ENCODE data around the gene ACTC1.
"Not testable (repeated sequence)": the region's sequence is repeated elsewhere in the genome, so short reads cannot be mapped to it uniquely, and the experiment has no call there.

ACTC1 gene

GRCh38 chr15:34810443-34811129 lies 15.2 kb upstream of the ACTC1 start:
- DNase-seq (no peak), ATAC-seq (replicated peaks) (no peak)
- H3K27me3 Mint-ChIP-seq, result peaks cover 50 to 59% of the 10 kb centered on the region in 2 donors
- no peaks in the 10 kb centered on the region for H3K36me3 Mint-ChIP-seq (ENCODE audit: insufficient read depth)
- H3K4me3 Mint-ChIP-seq, result no peak overlapping the region
- peaks cover 0 to 2% of the 10 kb centered on the region in 2 donors for H3K4me1 Mint-ChIP-seq (ENCODE audit: low read depth in 2 of 2)
- no peak overlapping the region for H3K27ac Mint-ChIP-seq
- peaks cover 2 to 10% of the 10 kb centered on the region in 2 donors for H3K9me3 Mint-ChIP-seq

GRCh38 chr15:34809186-34809585 lies 13.8 kb upstream of the ACTC1 start:
- Mint-ChIP-seq H3K27me3 (peaks cover 51 to 56% of the 10 kb centered on the region in 2 donors), H3K4me3 (no peak overlapping the region), H3K4me1 (ENCODE audit: low read depth in 2 of 2) (peaks cover 0 to 2% of the 10 kb centered on the region in 2 donors), H3K27ac (no peak overlapping the region), H3K36me3 (ENCODE audit: insufficient read depth) (no peaks in the 10 kb centered on the region), H3K9me3 (peaks cover 2 to 10% of the 10 kb centered on the region in 2 donors)
- ATAC-seq (replicated peaks), result no peak
- DNase-seq, result no peak

GRCh38 chr15:34808016-34808415 lies 12.7 kb upstream of the ACTC1 start:
- Mint-ChIP-seq H3K4me3 (no peak overlapping the region), H3K4me1 (ENCODE audit: low read depth in 2 of 2) (peaks cover 0 to 2% of the 10 kb centered on the region in 2 donors), H3K36me3 (ENCODE audit: insufficient read depth) (no peaks in the 10 kb centered on the region), H3K27me3 (peaks cover 49 to 50% of the 10 kb centered on the region in 2 donors), H3K27ac (no peak overlapping the region), H3K9me3 (peaks cover 2 to 10% of the 10 kb centered on the region in 2 donors)
- DNase-seq (no peak), ATAC-seq (replicated peaks) (no peak)

- not testable (repeated sequence) for H3K9me3 Mint-ChIP-seq; DNase-seq; H3K4me1 Mint-ChIP-seq (ENCODE audit: low read depth in 2 of 2); H3K27ac Mint-ChIP-seq; H3K4me3 Mint-ChIP-seq; ATAC-seq (replicated peaks); H3K36me3 Mint-ChIP-seq (ENCODE audit: insufficient read depth)
- H3K27me3 Mint-ChIP-seq, result peaks cover 46 to 50% of the 10 kb centered on the region in 2 donors
These were observed 11.9 kb upstream of the ACTC1 start for GRCh38 chr15:34807241-34807640.

GRCh38 chr15:34804776-34805175 lies 9.4 kb upstream of the ACTC1 start:
- no peaks in the 10 kb centered on the region for H3K36me3 Mint-ChIP-seq (ENCODE audit: insufficient read depth)
- no peak for ATAC-seq (replicated peaks)
- H3K27ac Mint-ChIP-seq, result no peak overlapping the region
- H3K9me3 Mint-ChIP-seq, result peaks cover 2 to 10% of the 10 kb centered on the region in 2 donors
- no peak overlapping the region for H3K4me3 Mint-ChIP-seq
- H3K27me3 Mint-ChIP-seq, result peaks cover 46 to 50% of the 10 kb centered on the region in 2 donors
- H3K4me1 Mint-ChIP-seq (ENCODE audit: low read depth in 2 of 2), result no peaks in the 10 kb centered on the region
- DNase-seq, result no peak

- ATAC-seq (replicated peaks), result no peak
- Mint-ChIP-seq H3K9me3 (peaks cover 2 to 10% of the 10 kb centered on the region in 2 donors), H3K36me3 (ENCODE audit: insufficient read depth) (no peaks in the 10 kb centered on the region), H3K4me3 (no peak overlapping the region), H3K27ac (no peak overlapping the region), H3K27me3 (peaks cover 46 to 51% of the 10 kb centered on the region in 2 donors), H3K4me1 (ENCODE audit: low read depth in 2 of 2) (no peaks in the 10 kb centered on the region)
- no peak for DNase-seq
These were observed 8.8 kb upstream of the ACTC1 start for GRCh38 chr15:34804113-34804512.

- peaks cover 2 to 10% of the 10 kb centered on the region in 2 donors for H3K9me3 Mint-ChIP-seq
- DNase-seq, result no peak
- peaks cover 40 to 55% of the 10 kb centered on the region in 2 donors for H3K27me3 Mint-ChIP-seq
- H3K27ac Mint-ChIP-seq, result no peak overlapping the region
- no peaks in the 10 kb centered on the region for H3K4me1 Mint-ChIP-seq (ENCODE audit: low read depth in 2 of 2)
- no peaks in the 10 kb centered on the region for H3K36me3 Mint-ChIP-seq (ENCODE audit: insufficient read depth)
- ATAC-seq (replicated peaks), result no peak
- no peak overlapping the region for H3K4me3 Mint-ChIP-seq
These were observed 7.7 kb upstream of the ACTC1 start for GRCh38 chr15:34802803-34803750.

GRCh38 chr15:34802371-34802770 lies 7.0 kb upstream of the ACTC1 start:
- H3K4me3 Mint-ChIP-seq, result no peak overlapping the region

GRCh38 chr15:34799149-34800101 lies 4.1 kb upstream of the ACTC1 start:
- H3K4me3 Mint-ChIP-seq, result no peak overlapping the region
- no peaks in the 10 kb centered on the region for H3K36me3 Mint-ChIP-seq (ENCODE audit: insufficient read depth)
- no peaks in the 10 kb centered on the region for H3K9me3 Mint-ChIP-seq
- DNase-seq (no peak), ATAC-seq (replicated peaks) (no peak)
- H3K4me1 Mint-ChIP-seq (ENCODE audit: low read depth in 2 of 2), result peaks cover 0 to 3% of the 10 kb centered on the region in 2 donors
- H3K27ac Mint-ChIP-seq, result no peak overlapping the region
- H3K27me3 Mint-ChIP-seq, result peaks cover 46 to 78% of the 10 kb centered on the region in 2 donors

More at GRCh38 chr15:34802371-34802770, 7.0 kb upstream of the ACTC1 start:
- Mint-ChIP-seq H3K27ac (no peak overlapping the region), H3K9me3 (peaks cover 2 to 8% of the 10 kb centered on the region in 2 donors), H3K4me1 (ENCODE audit: low read depth in 2 of 2) (no peaks in the 10 kb centered on the region), H3K27me3 (peaks cover 44 to 60% of the 10 kb centered on the region in 2 donors), H3K36me3 (ENCODE audit: insufficient read depth) (no peaks in the 10 kb centered on the region)
- DNase-seq (no peak), ATAC-seq (replicated peaks) (no peak)

- peaks cover 68 to 90% of the 10 kb centered on the region in 2 donors for H3K27me3 Mint-ChIP-seq
- H3K4me3 Mint-ChIP-seq, result no peak overlapping the region
- no peak for ATAC-seq (replicated peaks)
- no peaks in the 10 kb centered on the region for H3K9me3 Mint-ChIP-seq
- no peak overlapping the region for H3K27ac Mint-ChIP-seq
- H3K36me3 Mint-ChIP-seq (ENCODE audit: insufficient read depth), result no peaks in the 10 kb centered on the region
- no peak for DNase-seq
- peaks cover 0 to 3% of the 10 kb centered on the region in 2 donors for H3K4me1 Mint-ChIP-seq (ENCODE audit: low read depth in 2 of 2)
These were observed 1.6 kb upstream of the ACTC1 start for GRCh38 chr15:34796847-34797435.

- no peaks in the 10 kb centered on the region for H3K9me3 Mint-ChIP-seq
- no peak for DNase-seq
- no peak for ATAC-seq (replicated peaks)
- H3K4me1 Mint-ChIP-seq (ENCODE audit: low read depth in 2 of 2), result peaks cover 0 to 3% of the 10 kb centered on the region in 2 donors
- peaks cover 65 to 91% of the 10 kb centered on the region in 2 donors for H3K27me3 Mint-ChIP-seq
- H3K27ac Mint-ChIP-seq, result no peak overlapping the region
- H3K4me3 Mint-ChIP-seq, result no peak overlapping the region
- no peaks in the 10 kb centered on the region for H3K36me3 Mint-ChIP-seq (ENCODE audit: insufficient read depth)
These were observed 651 bp downstream of the ACTC1 start for GRCh38 chr15:34794590-34795206.

GRCh38 chr15:34793901-34794300 lies 1.4 kb downstream of the ACTC1 start:
- Mint-ChIP-seq H3K27ac (no peak overlapping the region), H3K27me3 (peaks cover 57 to 91% of the 10 kb centered on the region in 2 donors), H3K4me3 (no peak overlapping the region), H3K9me3 (no peaks in the 10 kb centered on the region), H3K4me1 (ENCODE audit: low read depth in 2 of 2) (peaks cover 0 to 3% of the 10 kb centered on the region in 2 donors), H3K36me3 (ENCODE audit: insufficient read depth) (no peaks in the 10 kb centered on the region)
- ATAC-seq (replicated peaks) (no peak), DNase-seq (no peak)

Measured in effector memory CD8-positive, alpha-beta T cell (primary cell).